ENCODE measurements around the gene CLCN2.

Gene CLCN2

GRCh38 chr3:184382326-184383032 is 21.1 kb upstream of the CLCN2 start:
- in situ Hi-C loops (cut with HindIII; ENCODE audit: low pct_ligation_motif_present, low pct_unique_long_range_greater_than_20kb, low sequenced_read_pairs), result no loop called here
- no peak for DNase-seq

GRCh38 chr3:184381261-184382224 is 20.1 kb upstream of the CLCN2 start:
- in situ Hi-C loops (cut with HindIII; ENCODE audit: low pct_ligation_motif_present, low pct_unique_long_range_greater_than_20kb, low sequenced_read_pairs), result no loop called here
- DNase-seq, result no peak

GRCh38 chr3:184380627-184381260 is 19.3 kb upstream of the CLCN2 start:
- in situ Hi-C loops (cut with HindIII; ENCODE audit: low pct_ligation_motif_present, low pct_unique_long_range_greater_than_20kb, low sequenced_read_pairs), result no loop called here
- no peak for DNase-seq

- in situ Hi-C loops (cut with HindIII; ENCODE audit: low pct_ligation_motif_present, low pct_unique_long_range_greater_than_20kb, low sequenced_read_pairs), result no loop called here
- DNase-seq, result peak; percentile 16
Observed at GRCh38 chr3:184380185-184380626, 18.8 kb upstream of the CLCN2 start.

GRCh38 chr3:184379358-184380184 is 18.2 kb upstream of the CLCN2 start, which contains the start of gene CHRD:
TSS of gene CHRD (plus strand) at chr3:184380054. CDS start at chr3:184380319, 265 bp downstream.
- in situ Hi-C loops (cut with HindIII; ENCODE audit: low pct_ligation_motif_present, low pct_unique_long_range_greater_than_20kb, low sequenced_read_pairs), result no loop called here
- no peak for DNase-seq

GRCh38 chr3:184378651-184379357 is 17.4 kb upstream of the CLCN2 start:
- DNase-seq, result no peak
- in situ Hi-C loops (cut with HindIII; ENCODE audit: low pct_ligation_motif_present, low pct_unique_long_range_greater_than_20kb, low sequenced_read_pairs), result no loop called here

- in situ Hi-C loops (cut with HindIII; ENCODE audit: low pct_ligation_motif_present, low pct_unique_long_range_greater_than_20kb, low sequenced_read_pairs), result no loop called here
- no peak for DNase-seq
Observed at GRCh38 chr3:184377882-184378445, 16.6 kb upstream of the CLCN2 start, which contains the start of gene THPO. TSS of gene THPO (minus strand) at chr3:184378207. CDS start at chr3:184376259, 1,948 bp downstream.

- DNase-seq, result no peak
- in situ Hi-C loops (cut with HindIII; ENCODE audit: low pct_ligation_motif_present, low pct_unique_long_range_greater_than_20kb, low sequenced_read_pairs), result no loop called here
Observed at GRCh38 chr3:184377374-184377773, 16.0 kb upstream of the CLCN2 start.

GRCh38 chr3:184375747-184376461 is 14.5 kb upstream of the CLCN2 start:
- in situ Hi-C loops (cut with HindIII; ENCODE audit: low pct_ligation_motif_present, low pct_unique_long_range_greater_than_20kb, low sequenced_read_pairs), result no loop called here
- no peak for DNase-seq

- in situ Hi-C loops (cut with HindIII; ENCODE audit: low pct_ligation_motif_present, low pct_unique_long_range_greater_than_20kb, low sequenced_read_pairs), result loop anchor here (25.0 kb wide), 1 partner anchor 164 kb away; no protein-coding TSS in a partner anchor
- DNase-seq, result no peak
Observed at GRCh38 chr3:184373422-184373821, 12.0 kb upstream of the CLCN2 start.

GRCh38 chr3:184372911-184373310 is 11.5 kb upstream of the CLCN2 start:
- in situ Hi-C loops (cut with HindIII; ENCODE audit: low pct_ligation_motif_present, low pct_unique_long_range_greater_than_20kb, low sequenced_read_pairs), result loop anchor here (25.0 kb wide), 1 partner anchor 164 kb away; no protein-coding TSS in a partner anchor
- no peak for DNase-seq

- DNase-seq, result no peak
- in situ Hi-C loops (cut with HindIII; ENCODE audit: low pct_ligation_motif_present, low pct_unique_long_range_greater_than_20kb, low sequenced_read_pairs), result loop anchor here (25.0 kb wide), 1 partner anchor 165 kb away; no protein-coding TSS in a partner anchor
Observed at GRCh38 chr3:184372296-184372821, 11.0 kb upstream of the CLCN2 start.

GRCh38 chr3:184371570-184372018 is 10.2 kb upstream of the CLCN2 start:
- peak; percentile 82 for DNase-seq
- in situ Hi-C loops (cut with HindIII; ENCODE audit: low pct_ligation_motif_present, low pct_unique_long_range_greater_than_20kb, low sequenced_read_pairs), result loop anchor here (25.0 kb wide), 1 partner anchor 166 kb away; no protein-coding TSS in a partner anchor

GRCh38 chr3:184368586-184369183 is 7.3 kb upstream of the CLCN2 start:
- DNase-seq, result no peak
- in situ Hi-C loops (cut with HindIII; ENCODE audit: low pct_ligation_motif_present, low pct_unique_long_range_greater_than_20kb, low sequenced_read_pairs), result loop anchor here (25.0 kb wide), 1 partner anchor 169 kb away; no protein-coding TSS in a partner anchor

- in situ Hi-C loops (cut with HindIII; ENCODE audit: low pct_ligation_motif_present, low pct_unique_long_range_greater_than_20kb, low sequenced_read_pairs), result loop anchor here (25.0 kb wide), 1 partner anchor 169 kb away; no protein-coding TSS in a partner anchor
- DNase-seq, result no peak
Observed at GRCh38 chr3:184368116-184368515, 6.7 kb upstream of the CLCN2 start.
